ENCODE results near the gene SLC35E4. TPM values are rescaled to one million over a fixed set of nuclear protein-coding genes. Genes with fewer than 3 reads are reported as not detected.
A peak's percentile ranks its signal among the peaks of the same experiment; 100 is the strongest.
"Not testable (repeated sequence)": the region's sequence is repeated elsewhere in the genome, so short reads cannot be mapped to it uniquely, and the experiment has no call there.

SLC35E4 gene, protein sequence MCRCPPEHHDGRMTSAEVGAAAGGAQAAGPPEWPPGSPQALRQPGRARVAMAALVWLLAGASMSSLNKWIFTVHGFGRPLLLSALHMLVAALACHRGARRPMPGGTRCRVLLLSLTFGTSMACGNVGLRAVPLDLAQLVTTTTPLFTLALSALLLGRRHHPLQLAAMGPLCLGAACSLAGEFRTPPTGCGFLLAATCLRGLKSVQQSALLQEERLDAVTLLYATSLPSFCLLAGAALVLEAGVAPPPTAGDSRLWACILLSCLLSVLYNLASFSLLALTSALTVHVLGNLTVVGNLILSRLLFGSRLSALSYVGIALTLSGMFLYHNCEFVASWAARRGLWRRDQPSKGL
- total RNA-seq (2021; fragmentation: NEBNext Ultra II Directional; extraction: Animal tissue kit (Norgen Biotek cat#: 25700)): 1 to 10 TPM; 4.9 to 7.4 (median 5.5) TPM
- long read RNA-seq, transcript SLC35E4-201 (2 exons, 2,714 nt): major isoform, 16 of 21 reads
- long read RNA-seq, partial matches to known transcripts: 0 of 21 reads
- long read RNA-seq, other reads (novel, unspliced or antisense): 5 of 21 reads

DNA sequence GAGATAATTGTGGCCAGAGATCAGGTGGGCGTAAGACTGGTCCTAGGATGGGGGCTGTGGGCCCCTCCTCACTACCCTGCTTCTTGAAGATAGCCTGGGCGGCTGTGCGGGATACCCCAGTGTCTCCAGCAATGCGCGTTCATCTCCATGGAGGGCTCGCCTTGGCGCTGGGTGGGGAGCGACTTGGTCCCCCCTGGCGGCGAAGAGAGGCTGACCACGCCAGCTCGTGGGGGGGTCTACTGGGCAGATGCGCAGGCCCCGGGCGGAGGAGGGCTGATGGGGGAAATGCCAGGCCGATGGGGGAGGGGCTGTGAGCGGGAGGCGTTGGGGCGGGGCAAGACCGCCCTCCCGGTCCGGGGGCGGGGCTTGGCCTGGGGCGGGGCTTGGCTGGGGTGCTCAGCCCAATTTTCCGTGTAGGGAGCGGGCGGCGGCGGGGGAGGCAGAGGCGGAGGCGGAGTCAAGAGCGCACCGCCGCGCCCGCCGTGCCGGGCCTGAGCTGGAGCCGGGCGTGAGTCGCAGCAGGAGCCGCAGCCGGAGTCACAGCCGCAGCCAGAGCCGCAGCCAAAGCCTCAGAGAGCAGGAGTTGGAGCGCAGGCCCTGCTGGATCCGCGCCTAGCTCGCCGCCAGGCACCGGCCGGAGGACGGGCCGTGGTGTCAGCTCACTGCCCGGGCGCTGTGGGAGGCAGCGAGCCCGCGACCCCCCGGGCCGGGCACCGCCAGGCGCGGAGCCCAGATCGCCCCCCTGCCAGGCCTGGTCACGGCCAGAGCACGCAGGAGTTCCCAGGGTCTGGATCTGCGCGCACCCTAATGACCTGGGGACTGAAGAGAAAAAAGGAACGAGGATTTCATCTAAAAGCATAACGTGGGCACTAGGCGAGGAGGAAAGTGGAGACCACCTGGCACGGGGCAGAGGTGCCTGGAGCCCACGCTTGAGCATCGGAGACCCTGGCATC is at the start of gene SLC35E4:
TSS of gene SLC35E4 (plus strand) at position 509 of the 953 bp plus-strand sequence. CDS start 670 bp downstream, outside the sequence.
- H3K4me3 Mint-ChIP-seq: peak within 1 kb of the TSS; percentile 88
- peaks cover 18% of the 10 kb centered on the region for H3K4me1 Mint-ChIP-seq (ENCODE audit: low read depth)
- TF ChIP-seq, protein P1, sequence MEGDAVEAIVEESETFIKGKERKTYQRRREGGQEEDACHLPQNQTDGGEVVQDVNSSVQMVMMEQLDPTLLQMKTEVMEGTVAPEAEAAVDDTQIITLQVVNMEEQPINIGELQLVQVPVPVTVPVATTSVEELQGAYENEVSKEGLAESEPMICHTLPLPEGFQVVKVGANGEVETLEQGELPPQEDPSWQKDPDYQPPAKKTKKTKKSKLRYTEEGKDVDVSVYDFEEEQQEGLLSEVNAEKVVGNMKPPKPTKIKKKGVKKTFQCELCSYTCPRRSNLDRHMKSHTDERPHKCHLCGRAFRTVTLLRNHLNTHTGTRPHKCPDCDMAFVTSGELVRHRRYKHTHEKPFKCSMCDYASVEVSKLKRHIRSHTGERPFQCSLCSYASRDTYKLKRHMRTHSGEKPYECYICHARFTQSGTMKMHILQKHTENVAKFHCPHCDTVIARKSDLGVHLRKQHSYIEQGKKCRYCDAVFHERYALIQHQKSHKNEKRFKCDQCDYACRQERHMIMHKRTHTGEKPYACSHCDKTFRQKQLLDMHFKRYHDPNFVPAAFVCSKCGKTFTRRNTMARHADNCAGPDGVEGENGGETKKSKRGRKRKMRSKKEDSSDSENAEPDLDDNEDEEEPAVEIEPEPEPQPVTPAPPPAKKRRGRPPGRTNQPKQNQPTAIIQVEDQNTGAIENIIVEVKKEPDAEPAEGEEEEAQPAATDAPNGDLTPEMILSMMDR (IDR thresholded peaks at IDR 0.05): peak; percentile 59
- H3K27me3 Mint-ChIP-seq (ENCODE audit: insufficient read depth): no peaks in the 10 kb centered on the region
- DNase-seq: peak; percentile 82
- peak within 1 kb of the TSS; percentile 89 for H3K27ac Mint-ChIP-seq
- no peaks in the 10 kb centered on the region for H3K9me3 Mint-ChIP-seq
- H3K36me3 Mint-ChIP-seq (ENCODE audit: low read depth): peaks cover 5% of the 10 kb centered on the region; the same call in 1 of the 2 replicates

DNA sequence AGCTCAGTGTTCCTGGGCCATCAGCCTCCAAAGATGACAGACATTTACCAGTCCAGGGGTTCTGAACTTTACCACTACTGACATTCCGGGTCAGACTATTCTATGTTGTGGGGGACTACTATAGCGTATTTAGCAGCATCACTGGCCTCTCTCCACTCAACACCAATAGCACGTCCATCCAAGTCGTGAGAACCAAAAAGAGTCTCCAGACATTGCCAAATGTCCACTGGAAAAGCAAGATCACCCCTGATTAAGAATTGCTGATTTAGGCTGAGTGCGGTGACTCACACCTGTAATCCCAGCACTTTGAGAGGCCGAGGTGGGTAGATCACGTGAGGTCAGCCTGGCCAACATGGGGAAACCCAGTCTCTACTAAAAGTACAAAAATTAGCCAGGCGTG is 49.2 kb upstream of the SLC35E4 start:
- Mint-ChIP-seq H3K27ac (no peak overlapping the region), H3K9me3 (no peaks in the 10 kb centered on the region), H3K4me1 (ENCODE audit: low read depth) (no peaks in the 10 kb centered on the region), H3K36me3 (ENCODE audit: low read depth) (peaks cover 10% of the 10 kb centered on the region), H3K27me3 (ENCODE audit: insufficient read depth) (no peaks in the 10 kb centered on the region), H3K4me3 (no peak overlapping the region)
- TF ChIP-seq, protein P1 (IDR thresholded peaks at IDR 0.05): no peak
- DNase-seq: no peak

DNA sequence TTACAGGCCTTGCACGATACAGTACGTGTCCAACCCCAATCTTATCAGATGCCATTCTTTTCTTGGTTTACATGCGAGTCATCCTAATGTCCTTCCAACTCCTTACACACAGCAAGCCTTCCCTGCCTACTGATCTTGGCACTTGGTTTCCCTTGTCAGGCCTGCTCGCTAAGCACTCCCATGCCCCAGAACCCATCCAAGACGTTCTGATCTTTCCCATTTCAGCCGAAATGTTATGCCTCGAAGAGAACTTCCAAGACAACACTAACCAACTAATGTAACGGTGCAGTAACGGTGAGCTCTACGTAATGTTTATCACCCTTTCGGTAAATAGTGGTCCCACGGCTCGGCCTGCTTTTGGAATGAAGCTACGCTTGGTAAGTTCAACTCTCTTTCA is 44.4 kb upstream of the SLC35E4 start:
- H3K27ac Mint-ChIP-seq: no peak overlapping the region
- H3K9me3 Mint-ChIP-seq: no peaks in the 10 kb centered on the region
- peak; percentile 44 for DNase-seq
- no peaks in the 10 kb centered on the region for H3K4me1 Mint-ChIP-seq (ENCODE audit: low read depth)
- no peak overlapping the region for H3K4me3 Mint-ChIP-seq
- H3K27me3 Mint-ChIP-seq (ENCODE audit: insufficient read depth): peaks cover 13% of the 10 kb centered on the region
- TF ChIP-seq, protein P1 (IDR thresholded peaks at IDR 0.05): no peak
- H3K36me3 Mint-ChIP-seq (ENCODE audit: low read depth): peaks cover 10% of the 10 kb centered on the region

DNA sequence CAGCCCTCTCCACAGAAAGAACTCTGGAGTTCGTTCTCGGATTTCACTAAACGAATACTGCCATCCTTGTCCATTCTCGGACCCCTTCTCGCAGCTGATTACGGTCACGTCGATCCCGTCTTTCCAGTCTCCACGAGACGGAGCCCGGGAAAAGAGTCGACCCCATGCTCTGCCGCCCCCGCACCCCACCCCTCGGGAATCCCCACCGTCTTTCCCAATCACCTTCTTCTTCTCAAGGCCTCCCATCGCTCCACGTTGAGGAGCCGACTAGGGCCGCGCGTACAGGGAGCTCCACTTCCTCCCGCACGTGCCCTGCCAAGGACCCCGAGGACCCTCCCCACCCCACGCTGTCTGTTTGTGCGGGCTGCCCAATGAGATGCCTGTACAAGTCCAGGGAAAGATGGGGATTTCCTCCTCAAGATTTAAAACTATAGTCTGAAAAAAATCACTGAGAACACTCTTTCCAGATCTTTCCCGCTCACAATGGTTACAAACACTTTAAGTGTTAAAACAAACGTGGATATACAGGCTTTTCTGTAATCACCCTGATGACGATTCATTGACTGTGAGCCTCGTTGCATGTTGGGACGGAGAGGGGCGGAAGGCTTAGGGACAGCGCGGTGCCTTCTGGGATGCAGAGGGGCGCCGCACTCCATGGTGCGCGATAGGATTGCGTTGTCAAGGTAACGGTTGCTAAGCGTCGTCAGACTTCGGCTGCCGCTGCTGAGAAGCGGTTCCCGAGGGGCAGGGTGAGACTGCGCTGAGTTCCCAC is 43.8 kb upstream of the SLC35E4 start, which contains the start of gene PES1:
TSS of gene PES1 (minus strand) at position 323 of the 772 bp plus-strand sequence. CDS start at position 246, 77 bp downstream.
- peak; percentile 97 for DNase-seq
- H3K4me3 Mint-ChIP-seq: no peak within 1 kb of the TSS
- peaks cover 13% of the 10 kb centered on the region for H3K27me3 Mint-ChIP-seq (ENCODE audit: insufficient read depth)
- no peaks in the 10 kb centered on the region for H3K9me3 Mint-ChIP-seq
- no peak within 1 kb of the TSS for H3K27ac Mint-ChIP-seq
- H3K36me3 Mint-ChIP-seq (ENCODE audit: low read depth): peaks cover 10% of the 10 kb centered on the region
- H3K4me1 Mint-ChIP-seq (ENCODE audit: low read depth): no peaks in the 10 kb centered on the region
- TF ChIP-seq, protein P1 (IDR thresholded peaks at IDR 0.05): no peak; the same call in 1 of the 2 replicates

DNA sequence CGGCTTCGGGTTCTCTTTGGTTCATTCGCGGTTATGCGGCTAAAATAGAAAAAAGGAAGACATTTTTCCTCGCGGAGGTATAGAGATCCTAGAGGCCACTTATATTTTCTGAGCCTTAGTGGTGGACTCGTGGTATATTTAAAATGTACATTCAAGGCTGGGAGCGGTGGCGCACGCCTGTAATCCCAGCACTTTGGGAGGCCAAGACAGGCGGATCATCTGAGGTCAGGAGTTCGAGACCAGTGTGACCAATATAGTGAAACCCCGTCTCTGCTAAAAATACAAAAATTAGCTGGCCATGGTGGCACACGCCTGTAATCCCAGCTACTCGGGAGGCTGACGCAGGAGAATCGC is 43.2 kb upstream of the SLC35E4 start:
- H3K9me3 Mint-ChIP-seq; H3K4me1 Mint-ChIP-seq (ENCODE audit: low read depth); H3K27ac Mint-ChIP-seq; H3K36me3 Mint-ChIP-seq (ENCODE audit: low read depth); H3K4me3 Mint-ChIP-seq; DNase-seq: not testable (repeated sequence)
- peaks cover 13% of the 10 kb centered on the region for H3K27me3 Mint-ChIP-seq (ENCODE audit: insufficient read depth)
